Gastroesophageal sphincter (tissue), 3 donors: ENCODE results near the gene C4BPA.

Experiments used
- EP300 ChIP-seq: sonication (generic); formaldehyde crosslinking; IDR thresholded peaks from one replicate; pipeline ENCODE4 v1.6.1; 2017; ENCODE audit warnings: antibody characterized with exemption, mild to moderate bottlenecking
- POLR2A ChIP-seq, 2 donors: fragments of 450-650 bp; IDR thresholded peaks; one replicate each; pipeline ENCODE4 v1.6.1; 2017; ENCODE audit warnings: antibody characterized with exemption in 2 of 2, mild to moderate bottlenecking in 2 of 2, moderate library complexity in 1 of 2
- POLR2AphosphoS5 ChIP-seq: sonication (generic); formaldehyde crosslinking; IDR thresholded peaks from one replicate; pipeline ENCODE4 v1.6.1; 2017; ENCODE audit warnings: antibody characterized with exemption
- TF ChIP-seq, protein P1 (sequence below), 4 experiments: fragments of 200-600 bp in 2 of 4; fragments of 450-650 bp in 2 of 4; sonication (generic) in 1 of 4; IDR thresholded peaks; one replicate each; pipeline ENCODE4 v1.5.1; 2017 to 2019; ENCODE audit warnings: antibody characterized with exemption in 4 of 4, mild to moderate bottlenecking in 2 of 4, moderate library complexity in 2 of 4

DNA sequence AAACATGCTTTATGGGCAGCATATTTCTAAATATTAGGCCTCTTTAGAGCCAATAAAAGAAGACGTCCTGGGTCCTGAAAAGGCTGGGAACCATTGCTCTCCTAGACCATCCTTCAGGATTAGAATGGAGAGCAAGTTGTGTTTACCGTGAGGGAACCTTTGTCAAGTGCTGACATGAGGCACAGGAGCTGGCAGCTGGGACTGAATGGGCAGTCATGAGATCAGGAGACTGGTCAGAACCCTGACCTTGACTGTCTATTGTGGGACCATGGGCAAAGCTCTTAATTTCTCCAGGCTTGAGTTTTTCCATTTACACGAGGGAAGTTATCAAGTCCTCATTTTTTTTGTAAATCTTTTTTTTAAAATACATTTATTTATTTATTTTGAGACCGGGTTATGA, 45.8 kb upstream of the C4BPA start:
- no peak for TF ChIP-seq POLR2AphosphoS5
- TF ChIP-seq, protein P1, sequence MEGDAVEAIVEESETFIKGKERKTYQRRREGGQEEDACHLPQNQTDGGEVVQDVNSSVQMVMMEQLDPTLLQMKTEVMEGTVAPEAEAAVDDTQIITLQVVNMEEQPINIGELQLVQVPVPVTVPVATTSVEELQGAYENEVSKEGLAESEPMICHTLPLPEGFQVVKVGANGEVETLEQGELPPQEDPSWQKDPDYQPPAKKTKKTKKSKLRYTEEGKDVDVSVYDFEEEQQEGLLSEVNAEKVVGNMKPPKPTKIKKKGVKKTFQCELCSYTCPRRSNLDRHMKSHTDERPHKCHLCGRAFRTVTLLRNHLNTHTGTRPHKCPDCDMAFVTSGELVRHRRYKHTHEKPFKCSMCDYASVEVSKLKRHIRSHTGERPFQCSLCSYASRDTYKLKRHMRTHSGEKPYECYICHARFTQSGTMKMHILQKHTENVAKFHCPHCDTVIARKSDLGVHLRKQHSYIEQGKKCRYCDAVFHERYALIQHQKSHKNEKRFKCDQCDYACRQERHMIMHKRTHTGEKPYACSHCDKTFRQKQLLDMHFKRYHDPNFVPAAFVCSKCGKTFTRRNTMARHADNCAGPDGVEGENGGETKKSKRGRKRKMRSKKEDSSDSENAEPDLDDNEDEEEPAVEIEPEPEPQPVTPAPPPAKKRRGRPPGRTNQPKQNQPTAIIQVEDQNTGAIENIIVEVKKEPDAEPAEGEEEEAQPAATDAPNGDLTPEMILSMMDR (IDR thresholded peaks at IDR 0.05): no peak
- no peak for TF ChIP-seq POLR2A (IDR thresholded peaks at IDR 0.05)
- no peak for TF ChIP-seq EP300
